ENCODE measurements around the gene FAM181A.

FAM181A gene

DNA sequence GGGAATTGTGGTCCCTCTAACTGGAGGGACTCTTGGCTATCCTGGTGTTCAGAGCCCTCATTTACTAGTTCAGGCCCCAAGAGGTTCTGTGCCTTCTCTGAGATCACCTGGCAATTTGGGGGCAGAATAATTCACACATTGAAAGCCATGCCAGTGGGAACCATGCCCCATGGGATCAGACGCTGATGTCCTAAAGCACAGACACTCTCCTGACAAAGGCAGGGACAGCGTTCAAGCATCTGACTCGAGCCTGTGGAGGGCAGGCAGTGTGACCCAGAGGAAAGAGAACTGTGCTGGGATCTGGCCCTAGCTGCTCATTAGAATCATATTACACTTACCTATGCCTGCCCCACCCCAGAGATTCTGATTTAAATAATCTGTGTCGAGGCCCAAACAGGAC lies 51.6 kb downstream of the FAM181A start:
- DNase-seq (ENCODE audit: low read depth, low spot score), result no peak

Data from smooth muscle cell of the brain vasculature (primary cell).